ENCODE data around the gene SRP14.

- TF ChIP-seq CTCF (IDR thresholded peaks at IDR 0.05): no peak
- no peak for TF ChIP-seq POLR2A (IDR thresholded peaks at IDR 0.05)
Measured at GRCh38 chr15:39990706-39991105, 48.3 kb downstream of the SRP14 start.

Measured in adrenal gland (tissue), 5 donors.